HepG2 (cell line): ENCODE measurements around the gene GMEB2. TPM values are rescaled to one million over a fixed set of nuclear protein-coding genes. Genes with fewer than 3 reads are reported as not detected.

Experiments
- ARID2 ChIP-seq: sonication (generic); formaldehyde crosslinking; IDR thresholded peaks from 2 replicates; pipeline ENCODE4 v1.8.1; 2022; ENCODE audit warnings: mild to moderate bottlenecking, missing genetic modification reagents, borderline replicate concordance
- HNRNPL ChIP-seq: fragments of 200-400 bp; formaldehyde crosslinking; IDR thresholded peaks from 2 replicates; pipeline ENCODE4 v1.6.1; 2017; ENCODE audit warnings: mild to moderate bottlenecking, low read depth, low read length
- KDM1A ChIP-seq: IDR thresholded peaks from 2 replicates; pipeline ENCODE4 v1.6.1; 2016; ENCODE audit warnings: missing compliant biosample characterization
- KDM2A ChIP-seq: sonication (generic); formaldehyde crosslinking; IDR thresholded peaks from 2 replicates; pipeline ENCODE4 v1.4.0; 2020; ENCODE audit warnings: low read depth, missing genetic modification reagents, borderline replicate concordance
- SETDB1 ChIP-seq: sonication (generic); formaldehyde crosslinking; IDR thresholded peaks from 2 replicates; pipeline ENCODE4 v1.5.1; 2020; ENCODE audit warnings: missing genetic modification reagents, mild to moderate bottlenecking, borderline replicate concordance
- SMARCE1 ChIP-seq: fragments of 450-650 bp; IDR thresholded peaks from 2 replicates; pipeline ENCODE4 v1.6.1; 2017; ENCODE audit warnings: borderline replicate concordance
- TARDBP ChIP-seq: sonication (generic); formaldehyde crosslinking; IDR thresholded peaks from 2 replicates; pipeline ENCODE4 v1.8.0; 2022; ENCODE audit warnings: mild to moderate bottlenecking, missing genetic modification reagents
- TOPORS ChIP-seq: sonication (generic); formaldehyde crosslinking; IDR thresholded peaks from 2 replicates; pipeline ENCODE4 v1.8.0; 2023; ENCODE audit warnings: mild to moderate bottlenecking, missing genetic modification reagents
- ZNF644 ChIP-seq: IDR thresholded peaks from 2 replicates; pipeline ENCODE4 v1.6.1; 2016; ENCODE audit warnings: low read depth
- ZNF703 ChIP-seq: sonication (generic); formaldehyde crosslinking; IDR thresholded peaks from 2 replicates; pipeline ENCODE4 v1.5.1; 2020; ENCODE audit warnings: missing genetic modification reagents, mild to moderate bottlenecking, moderate library complexity, borderline replicate concordance
- ZNF768 ChIP-seq: sonication (generic); formaldehyde crosslinking; IDR thresholded peaks from 2 replicates; pipeline ENCODE4 v1.4.0; 2020; ENCODE audit warnings: missing genetic modification reagents
- ZNF83 ChIP-seq: sonication (generic); formaldehyde crosslinking; IDR thresholded peaks from 2 replicates; pipeline ENCODE4 v1.4.0; 2020; ENCODE audit warnings: missing genetic modification reagents, mild to moderate bottlenecking, borderline replicate concordance
- polyA plus RNA-seq, 8 experiments: library from polyadenylated mRNA; depleted of rRNA in 3 of 8; stranded (reverse) in 7 of 8; unstranded in 1 of 8; fragments of >200 nt; fragmentation: Illumina TruSeq in 4 of 8; extraction: Trizol in 4 of 8; gene quantifications; 2 replicates each; pipeline versions ENCODE4 v1.2.1 to v1.2.3, GENCODE V29; 2011 to 2016; ENCODE audit warnings: low read depth in 4 of 8, missing spikeins in 1 of 8, mixed read lengths in 1 of 8; ENCODE audit not compliant: insufficient read depth in 1 of 8
- total RNA-seq, 5 experiments: library from RNA; depleted of rRNA; stranded (reverse); fragments of >200 nt; fragmentation: Illumina TruSeq; extraction: Trizol; gene quantifications; 2 replicates each; pipeline ENCODE4 v1.2.3, GENCODE V29; 2016; ENCODE audit warnings: low read depth in 1 of 5
- TF ChIP-seq, protein P1 (sequence below): sonication (generic); formaldehyde crosslinking; IDR thresholded peaks from 2 replicates; pipeline ENCODE4 v1.5.1; 2020; ENCODE audit warnings: mild to moderate bottlenecking, missing genetic modification reagents, borderline replicate concordance
- TF ChIP-seq, protein P2 (sequence below): IDR thresholded peaks from 2 replicates; pipeline ENCODE4 v1.6.1; 2016; ENCODE audit warnings: mild to moderate bottlenecking, missing biosample characterization, missing genetic modification reagents
- TF ChIP-seq, protein P3 (sequence below): sonication (generic); formaldehyde crosslinking; IDR thresholded peaks from 2 replicates; pipeline ENCODE4 v1.4.0; 2020; ENCODE audit warnings: missing genetic modification reagents
- TF ChIP-seq, protein P4 (sequence below): sonication (generic); formaldehyde crosslinking; IDR thresholded peaks from 2 replicates; pipeline ENCODE4; 2020; ENCODE audit warnings: missing genetic modification reagents, mild to moderate bottlenecking, borderline replicate concordance

The GMEB2 gene
- total and polyA plus RNA-seq, 2 of the 13 experiments (the other 11 are each of a cell fraction or from before 2014, with no cell fraction given) = 10.6 to 12.4 TPM

DNA sequence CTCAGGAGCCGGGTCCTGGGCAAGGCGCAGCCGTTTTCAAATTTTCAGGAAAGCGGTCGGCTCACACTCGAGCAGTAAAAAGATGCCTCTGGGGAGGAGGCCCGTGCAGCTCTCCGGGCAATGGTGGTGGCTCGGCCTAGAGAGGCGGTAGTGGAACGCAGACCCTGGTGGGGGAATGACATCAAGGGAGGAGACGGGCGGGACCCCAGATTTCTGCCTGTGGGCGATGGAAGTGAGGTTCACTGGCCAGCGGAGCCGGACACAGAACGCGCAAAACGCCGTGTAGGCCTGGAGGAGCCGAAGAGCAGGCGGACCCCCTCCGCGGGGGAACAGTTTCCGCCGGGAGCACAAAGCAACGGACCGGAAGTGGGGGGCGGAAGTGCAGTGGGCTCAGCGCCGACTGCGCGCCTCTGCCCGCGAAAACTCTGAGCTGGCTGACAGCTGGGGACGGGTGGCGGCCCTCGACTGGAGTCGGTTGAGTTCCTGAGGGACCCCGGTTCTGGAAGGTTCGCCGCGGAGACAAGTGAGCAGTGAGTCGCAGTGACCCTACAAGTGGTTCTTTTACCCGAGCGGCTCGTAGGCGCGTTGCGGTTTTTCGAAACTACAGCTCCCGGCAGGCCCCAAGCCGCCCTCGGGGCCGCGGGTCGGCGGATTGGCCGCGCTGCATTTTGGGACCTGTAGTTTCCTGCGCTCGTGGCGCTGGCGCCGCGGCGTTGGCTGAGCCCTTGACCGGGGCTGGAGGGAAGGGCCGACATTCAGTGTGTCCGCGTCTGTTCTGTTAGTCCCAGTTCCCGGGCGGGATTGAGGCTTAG is 31.2 kb upstream of the GMEB2 start, which contains the start of gene RTEL1 (continued):
- TF ChIP-seq, protein P1, sequence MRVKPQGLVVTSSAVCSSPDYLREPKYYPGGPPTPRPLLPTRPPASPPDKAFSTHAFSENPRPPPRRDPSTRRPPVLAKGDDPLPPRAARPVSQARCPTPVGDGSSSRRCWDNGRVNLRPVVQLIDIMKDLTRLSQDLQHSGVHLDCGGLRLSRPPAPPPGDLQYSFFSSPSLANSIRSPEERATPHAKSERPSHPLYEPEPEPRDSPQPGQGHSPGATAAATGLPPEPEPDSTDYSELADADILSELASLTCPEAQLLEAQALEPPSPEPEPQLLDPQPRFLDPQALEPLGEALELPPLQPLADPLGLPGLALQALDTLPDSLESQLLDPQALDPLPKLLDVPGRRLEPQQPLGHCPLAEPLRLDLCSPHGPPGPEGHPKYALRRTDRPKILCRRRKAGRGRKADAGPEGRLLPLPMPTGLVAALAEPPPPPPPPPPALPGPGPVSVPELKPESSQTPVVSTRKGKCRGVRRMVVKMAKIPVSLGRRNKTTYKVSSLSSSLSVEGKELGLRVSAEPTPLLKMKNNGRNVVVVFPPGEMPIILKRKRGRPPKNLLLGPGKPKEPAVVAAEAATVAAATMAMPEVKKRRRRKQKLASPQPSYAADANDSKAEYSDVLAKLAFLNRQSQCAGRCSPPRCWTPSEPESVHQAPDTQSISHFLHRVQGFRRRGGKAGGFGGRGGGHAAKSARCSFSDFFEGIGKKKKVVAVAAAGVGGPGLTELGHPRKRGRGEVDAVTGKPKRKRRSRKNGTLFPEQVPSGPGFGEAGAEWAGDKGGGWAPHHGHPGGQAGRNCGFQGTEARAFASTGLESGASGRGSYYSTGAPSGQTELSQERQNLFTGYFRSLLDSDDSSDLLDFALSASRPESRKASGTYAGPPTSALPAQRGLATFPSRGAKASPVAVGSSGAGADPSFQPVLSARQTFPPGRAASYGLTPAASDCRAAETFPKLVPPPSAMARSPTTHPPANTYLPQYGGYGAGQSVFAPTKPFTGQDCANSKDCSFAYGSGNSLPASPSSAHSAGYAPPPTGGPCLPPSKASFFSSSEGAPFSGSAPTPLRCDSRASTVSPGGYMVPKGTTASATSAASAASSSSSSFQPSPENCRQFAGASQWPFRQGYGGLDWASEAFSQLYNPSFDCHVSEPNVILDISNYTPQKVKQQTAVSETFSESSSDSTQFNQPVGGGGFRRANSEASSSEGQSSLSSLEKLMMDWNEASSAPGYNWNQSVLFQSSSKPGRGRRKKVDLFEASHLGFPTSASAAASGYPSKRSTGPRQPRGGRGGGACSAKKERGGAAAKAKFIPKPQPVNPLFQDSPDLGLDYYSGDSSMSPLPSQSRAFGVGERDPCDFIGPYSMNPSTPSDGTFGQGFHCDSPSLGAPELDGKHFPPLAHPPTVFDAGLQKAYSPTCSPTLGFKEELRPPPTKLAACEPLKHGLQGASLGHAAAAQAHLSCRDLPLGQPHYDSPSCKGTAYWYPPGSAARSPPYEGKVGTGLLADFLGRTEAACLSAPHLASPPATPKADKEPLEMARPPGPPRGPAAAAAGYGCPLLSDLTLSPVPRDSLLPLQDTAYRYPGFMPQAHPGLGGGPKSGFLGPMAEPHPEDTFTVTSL (CRISPR knock-in tag) = no peak; the same call in 1 of the 2 replicates
- TF ChIP-seq SETDB1 (CRISPR knock-in tag) (no peak; the same call in 1 of the 2 replicates), ARID2 (CRISPR knock-in tag) (peak; percentile 20; the same call in 1 of the 2 replicates), ZNF703 (CRISPR knock-in tag) (peak; percentile 94; the same call in 1 of the 2 replicates), ZNF768 (CRISPR knock-in tag) (peak; percentile 87), TARDBP (peak; percentile 98), TOPORS (peak; percentile 95), ZNF83 (peak; percentile 74; the same call in 1 of the 2 replicates), KDM1A (no peak), HNRNPL (peak; percentile 72; the same call in 1 of the 2 replicates), SMARCE1 (no peak), KDM2A (CRISPR knock-in tag) (peak; percentile 98), ZNF644 (CRISPR knock-in tag) (peak; percentile 32; the same call in 1 of the 2 replicates)
- TF ChIP-seq, protein P2, sequence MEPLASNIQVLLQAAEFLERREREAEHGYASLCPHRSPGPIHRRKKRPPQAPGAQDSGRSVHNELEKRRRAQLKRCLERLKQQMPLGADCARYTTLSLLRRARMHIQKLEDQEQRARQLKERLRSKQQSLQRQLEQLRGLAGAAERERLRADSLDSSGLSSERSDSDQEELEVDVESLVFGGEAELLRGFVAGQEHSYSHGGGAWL (CRISPR knock-in tag) = peak; percentile 95
- TF ChIP-seq, protein P3, sequence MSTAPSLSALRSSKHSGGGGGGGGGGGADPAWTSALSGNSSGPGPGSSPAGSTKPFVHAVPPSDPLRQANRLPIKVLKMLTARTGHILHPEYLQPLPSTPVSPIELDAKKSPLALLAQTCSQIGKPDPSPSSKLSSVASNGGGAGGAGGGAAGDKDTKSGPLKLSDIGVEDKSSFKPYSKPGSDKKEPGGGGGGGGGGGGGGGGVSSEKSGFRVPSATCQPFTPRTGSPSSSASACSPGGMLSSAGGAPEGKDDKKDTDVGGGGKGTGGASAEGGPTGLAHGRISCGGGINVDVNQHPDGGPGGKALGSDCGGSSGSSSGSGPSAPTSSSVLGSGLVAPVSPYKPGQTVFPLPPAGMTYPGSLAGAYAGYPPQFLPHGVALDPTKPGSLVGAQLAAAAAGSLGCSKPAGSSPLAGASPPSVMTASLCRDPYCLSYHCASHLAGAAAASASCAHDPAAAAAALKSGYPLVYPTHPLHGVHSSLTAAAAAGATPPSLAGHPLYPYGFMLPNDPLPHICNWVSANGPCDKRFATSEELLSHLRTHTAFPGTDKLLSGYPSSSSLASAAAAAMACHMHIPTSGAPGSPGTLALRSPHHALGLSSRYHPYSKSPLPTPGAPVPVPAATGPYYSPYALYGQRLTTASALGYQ (CRISPR knock-in tag) = peak; percentile 89
- TF ChIP-seq, protein P4, sequence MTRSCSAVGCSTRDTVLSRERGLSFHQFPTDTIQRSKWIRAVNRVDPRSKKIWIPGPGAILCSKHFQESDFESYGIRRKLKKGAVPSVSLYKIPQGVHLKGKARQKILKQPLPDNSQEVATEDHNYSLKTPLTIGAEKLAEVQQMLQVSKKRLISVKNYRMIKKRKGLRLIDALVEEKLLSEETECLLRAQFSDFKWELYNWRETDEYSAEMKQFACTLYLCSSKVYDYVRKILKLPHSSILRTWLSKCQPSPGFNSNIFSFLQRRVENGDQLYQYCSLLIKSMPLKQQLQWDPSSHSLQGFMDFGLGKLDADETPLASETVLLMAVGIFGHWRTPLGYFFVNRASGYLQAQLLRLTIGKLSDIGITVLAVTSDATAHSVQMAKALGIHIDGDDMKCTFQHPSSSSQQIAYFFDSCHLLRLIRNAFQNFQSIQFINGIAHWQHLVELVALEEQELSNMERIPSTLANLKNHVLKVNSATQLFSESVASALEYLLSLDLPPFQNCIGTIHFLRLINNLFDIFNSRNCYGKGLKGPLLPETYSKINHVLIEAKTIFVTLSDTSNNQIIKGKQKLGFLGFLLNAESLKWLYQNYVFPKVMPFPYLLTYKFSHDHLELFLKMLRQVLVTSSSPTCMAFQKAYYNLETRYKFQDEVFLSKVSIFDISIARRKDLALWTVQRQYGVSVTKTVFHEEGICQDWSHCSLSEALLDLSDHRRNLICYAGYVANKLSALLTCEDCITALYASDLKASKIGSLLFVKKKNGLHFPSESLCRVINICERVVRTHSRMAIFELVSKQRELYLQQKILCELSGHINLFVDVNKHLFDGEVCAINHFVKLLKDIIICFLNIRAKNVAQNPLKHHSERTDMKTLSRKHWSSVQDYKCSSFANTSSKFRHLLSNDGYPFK (CRISPR knock-in tag) = peak; percentile 87
